ENCODE measurements around the gene CDH4.

- TF ChIP-seq CTCF (optimal IDR thresholded peaks at IDR 0.05 in 1 of 3, IDR thresholded peaks at IDR 0.05 in 1 of 3, conservative IDR thresholded peaks at IDR 0.05 in 1 of 3; ENCODE audit: extremely low read depth in 1 of 3, insufficient read depth in 2 of 3, low read length in 3 of 3): no peak
- no peak for TF ChIP-seq EZH2 (IDR thresholded peaks at IDR 0.05; ENCODE audit: low read length)
These were observed 610.8 kb downstream of the CDH4 start for GRCh38 chr20:61862881-61863280.

Measured in keratinocyte (primary cell).